Gastrocnemius medialis (tissue), 4 donors: ENCODE results near the gene GHITM. TPM values are rescaled to one million over a fixed set of nuclear protein-coding genes. Genes with fewer than 3 reads are reported as not detected.

ENCODE experiments used
- ATAC-seq, 2 donors: fragments of 150-250 bp; one replicate each; pipeline ENCODE4 v1.9.1; 2016
- DNase-seq, 2 donors: peaks; one replicate each; pipeline ENCODE4 v3.0.0-alpha.2; 2019
- H3K27ac ChIP-seq, 4 donors: fragments of 200-600 bp; sonication (generic); 1 replicate in 1 of 4; 2 replicates in 3 of 4; pipeline ENCODE4 v1.5.1; 2016 to 2018; ENCODE audit warnings: mild to moderate bottlenecking in 2 of 4, moderate library complexity in 1 of 4
- H3K27me3 ChIP-seq, 3 donors: fragments of 200-600 bp; sonication (generic) in 2 of 3; 1 replicate in 1 of 3; 2 replicates in 2 of 3; pipeline versions ENCODE4 v1.5.1 to v1.6.0; 2016 to 2019; ENCODE audit warnings: mild to moderate bottlenecking in 1 of 3, moderate library complexity in 1 of 3
- H3K36me3 ChIP-seq, 2 donors: fragments of 200-600 bp; sonication (generic) in 1 of 2; one replicate each; pipeline ENCODE4 v1.5.1; 2017 to 2018
- H3K4me1 ChIP-seq, 2 donors: fragments of 200-600 bp; sonication (generic) in 1 of 2; one replicate each; pipeline ENCODE4 v1.5.1; 2016 to 2017; ENCODE audit warnings: mild to moderate bottlenecking in 2 of 2
- H3K4me3 ChIP-seq, 4 donors: fragments of 200-600 bp; sonication (generic) in 3 of 4; 1 replicate in 1 of 4; 2 replicates in 3 of 4; pipeline ENCODE4 v1.5.1; 2016 to 2019; ENCODE audit warnings: mild to moderate bottlenecking in 2 of 4
- H3K9me3 ChIP-seq, 3 donors: fragments of 200-600 bp; sonication (generic) in 2 of 3; 1 replicate in 1 of 3; 2 replicates in 2 of 3; pipeline ENCODE4 v1.5.1; 2016 to 2019
- POLR2A ChIP-seq, 2 donors: fragments of 450-650 bp; IDR thresholded peaks; one replicate each; pipeline ENCODE4 v1.6.1; 2017; ENCODE audit warnings: antibody characterized with exemption in 2 of 2, mild to moderate bottlenecking in 2 of 2, moderate library complexity in 2 of 2
- in situ Hi-C, 4 donors: fragments of 200-750 bp; cut with MboI; loops; one replicate each; pipeline versions ENCODE4 v1.15.0 to v1.8.0; 2017; ENCODE audit warnings: low sequenced_read_pairs in 4 of 4
- intact Hi-C: fragments of 100-400 bp; cut with DNase I; formaldehyde crosslinking; loops from one replicate; pipeline ENCODE4 v1.15.1; 2023; ENCODE audit warnings: low total_unique reads
- total RNA-seq, 4 donors: library from RNA; depleted of rRNA; stranded (reverse); fragments of >200 nt; gene quantifications; one replicate each; pipeline versions ENCODE4 v1.1.0 to v1.2.3, GENCODE V29; 2016
- TF ChIP-seq, protein P1 (sequence below), 5 experiments: fragments of 450-650 bp in 3 of 5; fragments of 200-600 bp in 2 of 5; sonication (generic) in 2 of 5; IDR thresholded peaks in 4 of 5; conservative IDR thresholded peaks in 1 of 5; 1 replicate in 4 of 5; 2 replicates in 1 of 5; pipeline ENCODE4 v1.5.1; 2016 to 2019; ENCODE audit warnings: antibody characterized with exemption in 5 of 5, mild to moderate bottlenecking in 3 of 5, moderate library complexity in 3 of 5

GHITM gene
- total RNA-seq, 4 donors from 2014 or later, result 307 to 444 (median 358) TPM

DNA sequence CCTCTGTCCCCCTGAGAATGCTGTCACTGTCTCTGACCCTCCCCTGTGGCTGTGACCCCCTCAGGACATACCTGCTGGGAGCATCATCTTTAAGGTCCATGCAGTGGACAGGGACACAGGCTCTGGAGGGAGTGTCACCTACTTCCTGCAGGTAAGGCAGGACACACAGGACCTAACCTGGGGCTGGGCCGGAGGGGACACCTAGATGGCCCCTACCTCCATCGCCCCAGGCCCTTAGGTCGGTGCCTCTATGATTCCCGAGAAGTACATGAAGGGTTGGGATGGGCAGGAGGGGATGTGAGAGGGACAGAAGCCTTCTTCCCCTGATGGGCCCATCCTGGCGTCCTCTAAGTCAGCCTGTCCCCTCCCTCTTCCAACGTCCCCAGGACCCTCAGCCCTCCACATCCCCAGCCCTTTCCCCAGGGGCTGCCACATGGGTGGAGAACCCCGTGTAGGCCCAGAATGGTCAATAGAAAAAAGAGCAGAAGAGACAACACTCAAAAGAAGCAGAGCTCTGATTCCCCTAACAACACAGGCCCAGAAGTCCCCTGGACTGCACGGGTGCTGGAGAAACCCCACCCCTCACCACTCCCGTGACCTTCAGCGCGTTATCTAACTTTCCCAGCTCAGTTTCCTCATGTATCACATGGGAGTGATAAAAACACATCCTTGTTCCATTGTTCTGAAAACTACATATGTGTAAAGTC lies 61.4 kb downstream of the GHITM start:
- DNase-seq (no peak), ATAC-seq (no peak)
- Histone ChIP-seq H3K4me1 (no peaks in the 10 kb centered on the region), H3K36me3 (no peaks in the 10 kb centered on the region), H3K4me3 (no peak overlapping the region), H3K27ac (no peak overlapping the region), H3K27me3 (peaks cover under 1 to 9% (median 3%) of the 10 kb centered on the region in 3 donors), H3K9me3 (no peaks in the 10 kb centered on the region)
- in situ Hi-C loops (no loop called here), intact Hi-C loops (no loop called here)
- TF ChIP-seq POLR2A (IDR thresholded peaks at IDR 0.05), result no peak
- TF ChIP-seq, protein P1, sequence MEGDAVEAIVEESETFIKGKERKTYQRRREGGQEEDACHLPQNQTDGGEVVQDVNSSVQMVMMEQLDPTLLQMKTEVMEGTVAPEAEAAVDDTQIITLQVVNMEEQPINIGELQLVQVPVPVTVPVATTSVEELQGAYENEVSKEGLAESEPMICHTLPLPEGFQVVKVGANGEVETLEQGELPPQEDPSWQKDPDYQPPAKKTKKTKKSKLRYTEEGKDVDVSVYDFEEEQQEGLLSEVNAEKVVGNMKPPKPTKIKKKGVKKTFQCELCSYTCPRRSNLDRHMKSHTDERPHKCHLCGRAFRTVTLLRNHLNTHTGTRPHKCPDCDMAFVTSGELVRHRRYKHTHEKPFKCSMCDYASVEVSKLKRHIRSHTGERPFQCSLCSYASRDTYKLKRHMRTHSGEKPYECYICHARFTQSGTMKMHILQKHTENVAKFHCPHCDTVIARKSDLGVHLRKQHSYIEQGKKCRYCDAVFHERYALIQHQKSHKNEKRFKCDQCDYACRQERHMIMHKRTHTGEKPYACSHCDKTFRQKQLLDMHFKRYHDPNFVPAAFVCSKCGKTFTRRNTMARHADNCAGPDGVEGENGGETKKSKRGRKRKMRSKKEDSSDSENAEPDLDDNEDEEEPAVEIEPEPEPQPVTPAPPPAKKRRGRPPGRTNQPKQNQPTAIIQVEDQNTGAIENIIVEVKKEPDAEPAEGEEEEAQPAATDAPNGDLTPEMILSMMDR (IDR thresholded peaks at IDR 0.05 in 4 of 5, conservative IDR thresholded peaks at IDR 0.05 in 1 of 5), result no peak

DNA sequence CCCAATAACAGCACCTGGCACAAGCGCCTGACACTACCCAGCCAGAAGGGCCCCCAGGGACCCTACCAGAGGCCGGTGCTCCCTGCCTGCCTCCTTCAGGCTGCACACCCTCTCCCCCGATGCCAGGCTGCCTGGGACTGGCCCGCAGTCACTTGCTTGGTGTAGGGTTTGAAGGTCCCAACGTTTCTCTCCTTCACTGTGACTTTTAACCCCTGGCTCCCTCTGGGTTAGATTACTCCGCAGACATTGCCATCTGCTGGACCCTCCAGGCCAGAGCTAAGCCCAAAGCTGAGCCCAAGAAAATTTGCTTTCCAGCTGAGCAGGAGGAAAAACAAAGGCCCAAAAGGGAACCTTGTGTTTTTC lies 61.9 kb downstream of the GHITM start:
- peaks cover 0 to 5% (median 3%) of the 10 kb centered on the region in 3 donors for H3K27me3 ChIP-seq
- intact Hi-C loops (no loop called here), in situ Hi-C loops (no loop called here)
- H3K27ac ChIP-seq, result no peak overlapping the region
- TF ChIP-seq, protein P1 (IDR thresholded peaks at IDR 0.05 in 4 of 5, conservative IDR thresholded peaks at IDR 0.05 in 1 of 5), result no peak
- DNase-seq, result no peak
- H3K4me3 ChIP-seq, result no peak overlapping the region
- H3K4me1 ChIP-seq, result no peaks in the 10 kb centered on the region
- ATAC-seq, result no peak
- H3K9me3 ChIP-seq, result no peaks in the 10 kb centered on the region
- no peaks in the 10 kb centered on the region for H3K36me3 ChIP-seq

DNA sequence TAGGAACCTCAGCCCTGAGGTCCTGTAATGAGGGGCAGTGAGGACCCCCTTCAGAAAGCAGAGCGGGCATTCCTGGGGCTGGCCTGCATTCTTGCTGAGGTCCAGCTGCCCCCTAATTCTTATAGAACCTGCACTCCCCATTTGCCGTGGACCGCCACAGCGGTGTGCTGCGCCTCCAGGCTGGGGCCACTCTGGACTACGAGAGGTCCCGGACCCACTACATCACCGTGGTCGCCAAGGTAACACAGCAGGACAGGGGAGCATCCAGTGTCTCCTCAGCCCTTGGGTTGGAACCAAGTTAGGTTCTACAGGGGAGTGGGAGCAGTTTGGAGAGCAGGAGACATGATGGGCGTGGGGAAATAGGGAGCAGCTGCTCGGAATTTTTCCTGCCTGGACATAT lies 62.4 kb downstream of the GHITM start:
- in situ Hi-C loops, result no loop called here
- no peaks in the 10 kb centered on the region for H3K4me1 ChIP-seq
- DNase-seq, result no peak
- no peak overlapping the region for H3K27ac ChIP-seq
- H3K27me3 ChIP-seq, result peaks cover 0 to 3% (median under 1%) of the 10 kb centered on the region in 3 donors
- no peaks in the 10 kb centered on the region for H3K9me3 ChIP-seq
- ATAC-seq, result no peak
- no peaks in the 10 kb centered on the region for H3K36me3 ChIP-seq
- no peak overlapping the region for H3K4me3 ChIP-seq
- intact Hi-C loops, result no loop called here
- TF ChIP-seq POLR2A (IDR thresholded peaks at IDR 0.05), result no peak
- TF ChIP-seq, protein P1 (IDR thresholded peaks at IDR 0.05 in 4 of 5, conservative IDR thresholded peaks at IDR 0.05 in 1 of 5), result no peak

DNA sequence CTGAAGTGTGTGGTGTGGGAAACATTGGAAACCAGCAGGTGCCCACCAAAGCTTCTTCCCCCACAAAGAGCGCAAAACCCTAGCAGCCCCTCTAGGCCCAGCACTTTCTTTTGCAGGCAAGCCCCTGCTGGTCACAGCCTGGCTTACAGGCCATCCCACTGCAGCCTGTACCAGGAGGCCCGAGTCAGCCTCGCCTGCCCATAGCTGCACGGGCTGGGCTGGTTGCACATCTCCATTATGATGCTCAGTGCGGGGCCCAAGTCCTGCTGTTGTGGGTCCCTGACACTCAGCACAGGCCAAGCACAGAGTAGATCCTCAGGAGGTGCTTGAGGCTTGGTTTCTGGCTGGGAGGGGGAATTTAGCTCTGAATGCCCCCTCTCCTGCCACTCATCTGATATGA lies 63.0 kb downstream of the GHITM start:
- no peak for ATAC-seq
- DNase-seq, result no peak
- no peaks in the 10 kb centered on the region for H3K9me3 ChIP-seq
- intact Hi-C loops (no loop called here), in situ Hi-C loops (no loop called here)
- no peaks in the 10 kb centered on the region for H3K4me1 ChIP-seq
- H3K27ac ChIP-seq, result no peak overlapping the region
- no peaks in the 10 kb centered on the region for H3K36me3 ChIP-seq
- H3K4me3 ChIP-seq, result no peak overlapping the region
- peaks cover 0 to 3% (median 0%) of the 10 kb centered on the region in 3 donors for H3K27me3 ChIP-seq
- TF ChIP-seq, protein P1 (IDR thresholded peaks at IDR 0.05 in 4 of 5, conservative IDR thresholded peaks at IDR 0.05 in 1 of 5), result no peak
- no peak for TF ChIP-seq POLR2A (IDR thresholded peaks at IDR 0.05)

Other genes with a start within 250 kb of the GHITM start
- under 1 TPM in 1 of 4 donors, not detected in 3; 0.92 TPM for gene GPR15LG, start 34.3 kb downstream of the GHITM start, total RNA-seq
- under 1 TPM in 1 of 4 donors, not detected in 3; 0.27 TPM for gene CDHR1, start 55.0 kb downstream of the GHITM start, total RNA-seq
- not detected for gene LRIT2, start 86.0 kb downstream of the GHITM start, total RNA-seq
- gene LRIT1, start 102.0 kb downstream of the GHITM start, total RNA-seq, result not detected
- under 1 TPM in 1 of 4 donors, not detected in 3; 0.22 TPM for gene RGR, start 105.5 kb downstream of the GHITM start, total RNA-seq
- gene CCSER2, start 189.1 kb downstream of the GHITM start, total RNA-seq, result 10 to 100 TPM; 39.8 to 61.8 (median 49.2) TPM